ENCODE data around the gene DCK.
"Not testable (repeated sequence)": the region's sequence is repeated elsewhere in the genome, so short reads cannot be mapped to it uniquely, and the experiment has no call there.

DCK gene

GRCh38 chr4:71006203-71006907 is 12.9 kb downstream of the DCK start:
- Histone ChIP-seq H3K4me3 (ENCODE audit: low read length) (no peak overlapping the region), H3K36me3 (ENCODE audit: insufficient read depth, low read length) (peaks cover 30% of the 10 kb centered on the region), H2AFZ (ENCODE audit: low read depth, low read length) (no peak overlapping the region), H3K4me1 (ENCODE audit: insufficient read depth, low read length) (no peaks in the 10 kb centered on the region), H3K27me3 (ENCODE audit: insufficient read depth, low read length) (no peaks in the 10 kb centered on the region), H3K9me3 (ENCODE audit: low read length) (peaks cover 12% of the 10 kb centered on the region)

- no peaks in the 10 kb centered on the region for H3K4me1 ChIP-seq (ENCODE audit: insufficient read depth, low read length)
These were observed 14.7 kb downstream of the DCK start for GRCh38 chr4:71008196-71008595.

GRCh38 chr4:71009086-71009485 is 15.6 kb downstream of the DCK start:
- H2AFZ ChIP-seq (ENCODE audit: low read depth, low read length) = no peak overlapping the region
- peaks cover 8% of the 10 kb centered on the region for H3K9me3 ChIP-seq (ENCODE audit: low read length)
- no peaks in the 10 kb centered on the region for H3K27me3 ChIP-seq (ENCODE audit: insufficient read depth, low read length)
- H3K36me3 ChIP-seq (ENCODE audit: insufficient read depth, low read length) = peaks cover 25% of the 10 kb centered on the region
- no peak overlapping the region for H3K4me3 ChIP-seq (ENCODE audit: low read length)
- no peaks in the 10 kb centered on the region for H3K4me1 ChIP-seq (ENCODE audit: insufficient read depth, low read length)

More at GRCh38 chr4:71008196-71008595, 14.7 kb downstream of the DCK start:
- Histone ChIP-seq H3K9me3 (ENCODE audit: low read length) (peaks cover 12% of the 10 kb centered on the region), H2AFZ (ENCODE audit: low read depth, low read length) (no peak overlapping the region), H3K4me3 (ENCODE audit: low read length) (no peak overlapping the region), H3K27me3 (ENCODE audit: insufficient read depth, low read length) (no peaks in the 10 kb centered on the region), H3K36me3 (ENCODE audit: insufficient read depth, low read length) (peaks cover 31% of the 10 kb centered on the region)

- H3K9me3 ChIP-seq (ENCODE audit: low read length) = peaks cover 5% of the 10 kb centered on the region
- no peaks in the 10 kb centered on the region for H3K4me1 ChIP-seq (ENCODE audit: insufficient read depth, low read length)
- H3K27me3 ChIP-seq (ENCODE audit: insufficient read depth, low read length) = no peaks in the 10 kb centered on the region
- peaks cover 19% of the 10 kb centered on the region for H3K36me3 ChIP-seq (ENCODE audit: insufficient read depth, low read length)
- no peak overlapping the region for H2AFZ ChIP-seq (ENCODE audit: low read depth, low read length)
- H3K4me3 ChIP-seq (ENCODE audit: low read length) = no peak overlapping the region
These were observed 16.6 kb downstream of the DCK start for GRCh38 chr4:71009890-71010588.

- Histone ChIP-seq H3K27me3 (ENCODE audit: insufficient read depth, low read length) (no peaks in the 10 kb centered on the region), H3K36me3 (ENCODE audit: insufficient read depth, low read length) (peaks cover 17% of the 10 kb centered on the region)
These were observed 18.0 kb downstream of the DCK start for GRCh38 chr4:71011451-71011850.

GRCh38 chr4:71017391-71017790 is 23.9 kb downstream of the DCK start:
- H3K4me1 ChIP-seq (ENCODE audit: insufficient read depth, low read length); H3K9me3 ChIP-seq (ENCODE audit: low read length): not testable (repeated sequence)

More at GRCh38 chr4:71011451-71011850, 18.0 kb downstream of the DCK start:
- H3K9me3 ChIP-seq (ENCODE audit: low read length) = peaks cover 4% of the 10 kb centered on the region
- H2AFZ ChIP-seq (ENCODE audit: low read depth, low read length) = no peak overlapping the region
- no peaks in the 10 kb centered on the region for H3K4me1 ChIP-seq (ENCODE audit: insufficient read depth, low read length)
- H3K4me3 ChIP-seq (ENCODE audit: low read length) = no peak overlapping the region

GRCh38 chr4:71020611-71021010 is 27.2 kb downstream of the DCK start:
- Histone ChIP-seq H3K36me3 (ENCODE audit: insufficient read depth, low read length) (peaks cover 18% of the 10 kb centered on the region), H3K4me1 (ENCODE audit: insufficient read depth, low read length) (no peaks in the 10 kb centered on the region), H3K4me3 (ENCODE audit: low read length) (no peak overlapping the region), H3K9me3 (ENCODE audit: low read length) (no peaks in the 10 kb centered on the region), H3K27me3 (ENCODE audit: insufficient read depth, low read length) (no peaks in the 10 kb centered on the region), H2AFZ (ENCODE audit: low read depth, low read length) (no peak overlapping the region)

More at GRCh38 chr4:71017391-71017790, 23.9 kb downstream of the DCK start:
- not testable (repeated sequence) for H2AFZ ChIP-seq (ENCODE audit: low read depth, low read length); H3K36me3 ChIP-seq (ENCODE audit: insufficient read depth, low read length); H3K4me3 ChIP-seq (ENCODE audit: low read length); H3K27me3 ChIP-seq (ENCODE audit: insufficient read depth, low read length)

- Histone ChIP-seq H3K4me1 (ENCODE audit: insufficient read depth, low read length) (no peaks in the 10 kb centered on the region), H3K27me3 (ENCODE audit: insufficient read depth, low read length) (no peaks in the 10 kb centered on the region), H2AFZ (ENCODE audit: low read depth, low read length) (no peak overlapping the region), H3K4me3 (ENCODE audit: low read length) (no peak overlapping the region), H3K9me3 (ENCODE audit: low read length) (no peaks in the 10 kb centered on the region), H3K36me3 (ENCODE audit: insufficient read depth, low read length) (peaks cover 52% of the 10 kb centered on the region)
These were observed 32.2 kb downstream of the DCK start for GRCh38 chr4:71025654-71026053.

GRCh38 chr4:71026086-71026485 is 32.6 kb downstream of the DCK start:
- Histone ChIP-seq H3K36me3 (ENCODE audit: insufficient read depth, low read length) (peaks cover 54% of the 10 kb centered on the region), H3K4me1 (ENCODE audit: insufficient read depth, low read length) (no peaks in the 10 kb centered on the region), H3K27me3 (ENCODE audit: insufficient read depth, low read length) (no peaks in the 10 kb centered on the region), H2AFZ (ENCODE audit: low read depth, low read length) (no peak overlapping the region), H3K9me3 (ENCODE audit: low read length) (no peaks in the 10 kb centered on the region), H3K4me3 (ENCODE audit: low read length) (no peak overlapping the region)

GRCh38 chr4:71027611-71028010 is 34.2 kb downstream of the DCK start:
- Histone ChIP-seq H3K36me3 (ENCODE audit: insufficient read depth, low read length) (peaks cover 57% of the 10 kb centered on the region), H3K4me3 (ENCODE audit: low read length) (no peak overlapping the region), H3K27me3 (ENCODE audit: insufficient read depth, low read length) (no peaks in the 10 kb centered on the region), H3K4me1 (ENCODE audit: insufficient read depth, low read length) (no peaks in the 10 kb centered on the region), H2AFZ (ENCODE audit: low read depth, low read length) (no peak overlapping the region), H3K9me3 (ENCODE audit: low read length) (no peaks in the 10 kb centered on the region)

GRCh38 chr4:71029504-71029903 is 36.1 kb downstream of the DCK start:
- Histone ChIP-seq H3K36me3 (ENCODE audit: insufficient read depth, low read length) (peaks cover 49% of the 10 kb centered on the region), H3K27me3 (ENCODE audit: insufficient read depth, low read length) (no peaks in the 10 kb centered on the region), H3K4me3 (ENCODE audit: low read length) (no peak overlapping the region)

GRCh38 chr4:71032106-71032505 is 38.7 kb downstream of the DCK start:
- peaks cover 34% of the 10 kb centered on the region for H3K36me3 ChIP-seq (ENCODE audit: insufficient read depth, low read length)
- not testable (repeated sequence) for H3K9me3 ChIP-seq (ENCODE audit: low read length)

More at GRCh38 chr4:71029504-71029903, 36.1 kb downstream of the DCK start:
- Histone ChIP-seq H3K9me3 (ENCODE audit: low read length) (no peaks in the 10 kb centered on the region), H3K4me1 (ENCODE audit: insufficient read depth, low read length) (no peaks in the 10 kb centered on the region), H2AFZ (ENCODE audit: low read depth, low read length) (no peak overlapping the region)

GRCh38 chr4:71045256-71045655 is 51.8 kb downstream of the DCK start:
- no peaks in the 10 kb centered on the region for H3K9me3 ChIP-seq (ENCODE audit: low read length)
- no peaks in the 10 kb centered on the region for H3K27me3 ChIP-seq (ENCODE audit: insufficient read depth, low read length)
- no peak overlapping the region for H2AFZ ChIP-seq (ENCODE audit: low read depth, low read length)
- no peaks in the 10 kb centered on the region for H3K4me1 ChIP-seq (ENCODE audit: insufficient read depth, low read length)
- no peaks in the 10 kb centered on the region for H3K36me3 ChIP-seq (ENCODE audit: insufficient read depth, low read length)
- no peak overlapping the region for H3K4me3 ChIP-seq (ENCODE audit: low read length)

More at GRCh38 chr4:71032106-71032505, 38.7 kb downstream of the DCK start:
- not testable (repeated sequence) for H3K4me1 ChIP-seq (ENCODE audit: insufficient read depth, low read length); H3K27me3 ChIP-seq (ENCODE audit: insufficient read depth, low read length); H3K4me3 ChIP-seq (ENCODE audit: low read length); H2AFZ ChIP-seq (ENCODE audit: low read depth, low read length)
